GM12892 (cell line): Measurements from ENCODE around the gene SYNGR1.

Experiments
- POLR2A ChIP-seq: IDR thresholded peaks from 2 replicates; pipeline ENCODE4 v1.6.1; 2011; ENCODE audit warnings: low read depth, low read length, control low read depth
- POLR2AphosphoS5 ChIP-seq: IDR thresholded peaks from 2 replicates; pipeline ENCODE4 v1.6.1; 2011; ENCODE audit warnings: low read depth, low read length, control low read depth
- TAF1 ChIP-seq: IDR thresholded peaks from 2 replicates; pipeline ENCODE4 v1.6.1; 2011; ENCODE audit warnings: low read depth, mild to moderate bottlenecking, control low read depth, low read length, borderline replicate concordance

DNA sequence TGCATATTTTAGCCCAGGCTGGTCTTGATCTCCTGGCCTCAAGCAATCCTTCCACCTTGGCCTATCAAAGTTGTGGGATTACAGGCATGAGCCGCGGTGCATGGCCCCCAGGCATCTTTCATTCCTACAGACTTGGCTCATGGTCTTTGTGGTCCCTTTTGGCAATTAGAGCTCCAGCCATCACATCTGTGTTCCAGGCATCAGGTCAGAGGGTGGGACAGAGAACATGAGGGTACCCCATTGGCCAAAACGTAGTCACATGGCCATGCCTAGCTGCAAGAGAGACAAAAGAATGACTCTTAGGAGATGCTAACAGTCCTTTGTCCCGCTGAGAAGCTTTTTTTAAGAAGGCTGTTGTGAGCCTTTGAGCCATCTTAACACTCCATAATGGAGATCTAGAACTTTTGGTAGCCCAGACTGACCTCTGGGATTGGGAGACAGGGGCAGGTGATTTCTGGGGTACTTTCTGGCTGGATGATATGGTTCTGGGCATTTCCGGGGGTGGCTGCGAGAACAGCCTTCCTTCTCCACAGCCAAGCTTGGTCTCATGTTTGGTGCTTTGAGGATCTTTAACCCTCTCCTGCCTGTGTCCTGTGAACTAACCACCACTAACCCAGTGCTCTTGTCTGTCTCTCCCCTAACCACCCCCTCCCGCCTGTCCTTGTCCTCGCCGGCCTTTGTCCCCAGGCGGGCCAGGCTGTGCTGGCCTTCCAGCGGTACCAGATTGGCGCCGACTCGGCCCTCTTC is 31.4 kb downstream of the SYNGR1 start:
- TF ChIP-seq POLR2A (no peak), POLR2AphosphoS5 (no peak), TAF1 (no peak)
